Hypothalamus (tissue), 51 donors: ENCODE results near the gene FBXL7.

Experiments used
- DNase-seq, 51 donors: peaks; one replicate each; lab custom pipeline; 2025; lab: John Stamatoyannopoulos, UW

The FBXL7 gene

GRCh38 chr5:15609076-15609725 is 109.2 kb downstream of the FBXL7 start:
- peak in 2 of 51 donors; percentile 12 to 20 for DNase-seq

GRCh38 chr5:15610216-15610615 is 110.2 kb downstream of the FBXL7 start:
- no peak for DNase-seq

- no peak for DNase-seq
These were observed 111.0 kb downstream of the FBXL7 start for GRCh38 chr5:15611008-15611407.

- DNase-seq = peak in 1 of 51 donors; percentile 6
These were observed 113.1 kb downstream of the FBXL7 start for GRCh38 chr5:15612915-15613635.

- no peak for DNase-seq
These were observed 114.7 kb downstream of the FBXL7 start for GRCh38 chr5:15614679-15615078.

GRCh38 chr5:15615859-15616258 is 115.9 kb downstream of the FBXL7 start:
- no peak for DNase-seq

- DNase-seq = no peak
These were observed 119.0 kb downstream of the FBXL7 start for GRCh38 chr5:15618938-15619337.

- no peak for DNase-seq
These were observed 120.5 kb downstream of the FBXL7 start for GRCh38 chr5:15620501-15620900.

GRCh38 chr5:15621094-15621493 is 121.1 kb downstream of the FBXL7 start:
- DNase-seq = no peak

GRCh38 chr5:15623794-15624193 is 123.8 kb downstream of the FBXL7 start:
- no peak for DNase-seq

GRCh38 chr5:15627109-15627508 is 127.1 kb downstream of the FBXL7 start:
- DNase-seq = no peak

GRCh38 chr5:15627647-15628046 is 127.7 kb downstream of the FBXL7 start:
- no peak for DNase-seq

- no peak for DNase-seq
These were observed 130.5 kb downstream of the FBXL7 start for GRCh38 chr5:15630441-15630840.

- DNase-seq = no peak
These were observed 134.8 kb downstream of the FBXL7 start for GRCh38 chr5:15634591-15635288.

- DNase-seq = no peak
These were observed 135.3 kb downstream of the FBXL7 start for GRCh38 chr5:15635289-15635616.

- DNase-seq = no peak
These were observed 137.4 kb downstream of the FBXL7 start for GRCh38 chr5:15637345-15637744.

- DNase-seq = no peak
These were observed 137.9 kb downstream of the FBXL7 start for GRCh38 chr5:15637886-15638285.

GRCh38 chr5:15638296-15638695 is 138.3 kb downstream of the FBXL7 start:
- no peak for DNase-seq

- no peak for DNase-seq
These were observed 139.3 kb downstream of the FBXL7 start for GRCh38 chr5:15639288-15639687.

- DNase-seq = no peak
These were observed 140.1 kb downstream of the FBXL7 start for GRCh38 chr5:15640116-15640515.

- DNase-seq = no peak
These were observed 143.8 kb downstream of the FBXL7 start for GRCh38 chr5:15643731-15644130.
